HG02588 (cell line): ENCODE results near the gene HKDC1.

ENCODE experiments used
- ATAC-seq: cut with Tn5 transposase; IDR thresholded peaks from one replicate; pipeline ENCODE4 v1.9.1; 2021; ENCODE audit warnings: mild to moderate bottlenecking, moderate library complexity; ENCODE audit not compliant: unreplicated experiment

HKDC1 gene

DNA sequence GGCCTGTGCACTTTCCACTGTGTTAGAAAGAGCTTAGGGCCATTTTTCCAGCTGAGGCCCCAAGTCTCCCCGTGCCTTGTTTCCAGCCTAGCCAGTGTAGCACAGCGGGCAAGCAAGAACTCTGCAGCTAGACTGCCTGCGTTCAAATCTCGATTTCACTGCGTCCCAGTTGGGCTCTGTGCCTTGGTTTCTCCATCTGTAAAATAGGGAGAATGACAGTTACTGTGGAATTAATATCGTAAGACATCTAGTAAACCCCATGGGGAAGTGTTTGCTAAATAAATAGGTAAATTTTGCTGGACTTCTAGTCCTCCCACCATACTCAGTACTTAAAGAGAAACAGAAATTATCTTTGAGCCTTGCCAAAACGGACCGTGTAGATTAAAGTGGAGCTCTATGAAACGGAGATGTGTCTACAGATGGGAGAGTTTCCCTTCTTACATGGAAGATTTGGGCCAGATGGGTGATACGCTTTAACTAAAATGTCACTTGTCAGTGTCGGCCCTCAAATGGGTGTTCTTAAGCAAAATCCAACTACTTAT is 3.5 kb upstream of the HKDC1 start:
- no peak for ATAC-seq

DNA sequence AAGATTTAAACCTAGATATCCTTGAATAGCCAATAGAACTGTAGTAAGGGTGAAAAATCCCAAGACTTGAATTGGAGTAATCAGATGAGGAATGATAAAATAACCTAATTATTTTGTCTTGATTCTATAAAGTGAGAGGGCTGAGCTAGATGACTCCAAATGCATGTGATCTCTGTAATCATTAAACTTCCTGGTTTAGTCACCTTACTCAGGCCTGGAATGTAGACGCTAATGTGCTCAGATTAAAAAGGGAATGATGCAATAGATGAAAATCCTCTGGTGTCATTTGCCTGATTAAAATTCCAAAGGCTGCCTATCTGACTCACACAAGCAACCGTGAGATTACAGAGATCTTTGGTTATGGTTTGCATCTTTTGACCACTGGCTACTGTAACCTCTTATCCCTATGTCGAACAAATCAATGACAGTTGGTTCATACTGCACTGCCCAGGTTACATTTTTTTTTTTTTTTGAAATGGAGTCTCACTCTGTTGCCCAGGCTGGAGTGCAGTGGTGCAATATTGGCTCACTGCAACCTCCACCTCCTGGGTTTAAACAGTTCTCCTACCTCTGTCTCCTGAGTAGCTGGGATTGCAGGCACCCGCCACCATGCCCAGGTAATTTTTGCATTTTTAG is 2.9 kb upstream of the HKDC1 start:
- no peak for ATAC-seq

DNA sequence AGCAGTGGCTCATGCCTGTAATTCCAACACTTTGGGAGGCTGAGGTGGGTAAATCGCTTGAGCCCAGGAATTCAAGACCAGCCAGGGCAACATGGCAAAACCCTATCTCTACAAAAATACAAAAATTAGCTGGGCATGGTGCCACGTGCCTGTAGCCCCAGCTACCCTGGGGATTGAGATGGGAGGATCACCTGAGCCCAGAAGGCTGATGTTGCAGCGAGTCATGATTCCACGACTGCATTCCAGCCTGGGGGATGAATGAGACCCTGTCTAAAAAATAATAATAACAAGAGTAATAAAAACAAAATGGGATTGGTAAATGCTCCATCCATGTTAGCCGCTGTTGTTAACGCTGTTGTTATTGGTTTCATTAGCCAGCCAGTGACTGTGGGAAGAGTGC is 1.3 kb upstream of the HKDC1 start:
- ATAC-seq: no peak

DNA sequence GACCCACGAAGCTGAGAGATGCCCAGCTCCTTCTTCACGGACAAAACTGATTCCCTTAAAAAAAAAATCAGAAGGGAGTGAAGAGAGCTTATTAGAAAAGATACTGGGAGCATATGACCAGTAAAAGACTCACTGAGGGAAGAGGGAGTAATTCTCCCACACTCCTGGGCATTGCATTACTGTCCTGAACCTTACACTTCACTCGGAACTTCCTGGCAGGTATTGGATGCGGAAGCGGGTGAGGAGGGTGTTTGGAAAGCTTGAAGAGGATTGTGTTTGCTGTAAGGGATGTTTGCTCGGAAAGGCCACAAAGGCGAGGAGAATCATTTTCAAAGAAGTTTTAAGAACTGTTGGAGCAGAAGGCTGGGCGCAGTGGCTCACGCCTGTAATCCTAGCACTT is 375 bp downstream of the HKDC1 start:
- ATAC-seq: no peak

DNA sequence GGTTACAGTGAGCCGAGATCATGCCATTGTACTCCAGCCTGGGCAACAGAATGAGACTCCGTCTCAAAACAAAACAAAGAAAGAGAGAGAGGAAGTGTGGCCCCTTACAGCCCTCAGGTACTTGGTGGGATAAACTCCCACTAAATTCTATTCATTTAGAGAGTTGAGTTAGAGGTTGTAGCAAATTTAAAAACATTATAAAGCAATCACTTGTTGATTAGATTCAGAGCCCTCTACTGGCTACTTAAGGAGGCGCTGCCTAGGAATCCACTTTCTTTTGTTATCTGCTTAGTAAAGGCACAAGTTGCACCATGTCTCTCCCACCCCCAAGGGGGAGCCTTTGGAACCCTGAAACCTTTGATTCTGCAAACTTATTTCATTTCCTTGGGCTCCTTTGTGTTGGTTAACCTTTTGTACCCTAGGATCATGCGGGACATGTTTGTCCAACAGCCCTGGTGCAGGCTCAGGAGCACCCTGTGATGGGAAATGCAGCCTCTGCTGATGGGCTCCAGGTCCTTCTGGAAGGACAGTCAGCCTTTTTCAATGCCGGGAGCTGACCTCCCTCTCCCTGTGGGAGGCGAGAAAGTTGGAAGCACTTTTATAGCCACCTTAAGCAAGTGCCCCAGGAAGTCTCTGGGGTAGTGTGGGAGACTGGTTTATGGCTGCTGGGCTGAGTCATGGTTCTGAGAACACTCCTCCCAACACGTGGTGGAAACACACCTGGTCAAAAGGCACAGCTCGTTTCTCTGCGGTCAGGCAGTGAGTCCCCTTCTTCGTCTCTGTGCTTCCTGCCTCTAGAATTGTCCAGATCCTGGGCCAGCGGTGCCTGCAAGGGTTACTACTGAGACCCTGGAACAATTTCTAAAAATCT is 2.3 kb downstream of the HKDC1 start:
- ATAC-seq: peak; percentile 98

DNA sequence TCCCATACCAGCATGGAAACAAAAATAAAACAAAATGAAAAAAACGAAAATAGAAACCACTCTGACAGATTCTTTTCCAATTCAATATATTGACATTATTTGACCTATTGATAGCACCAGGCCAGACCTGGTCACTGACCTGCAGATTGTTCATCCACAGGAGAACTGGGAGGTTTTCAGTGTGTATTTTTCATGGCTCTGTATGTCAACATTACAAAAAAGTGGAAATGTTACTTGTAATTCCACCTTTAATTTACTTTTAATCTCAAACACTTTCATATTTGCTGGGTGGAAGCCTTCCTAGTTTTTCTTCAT is 2.9 kb downstream of the HKDC1 start:
- peak; percentile 8 for ATAC-seq

DNA sequence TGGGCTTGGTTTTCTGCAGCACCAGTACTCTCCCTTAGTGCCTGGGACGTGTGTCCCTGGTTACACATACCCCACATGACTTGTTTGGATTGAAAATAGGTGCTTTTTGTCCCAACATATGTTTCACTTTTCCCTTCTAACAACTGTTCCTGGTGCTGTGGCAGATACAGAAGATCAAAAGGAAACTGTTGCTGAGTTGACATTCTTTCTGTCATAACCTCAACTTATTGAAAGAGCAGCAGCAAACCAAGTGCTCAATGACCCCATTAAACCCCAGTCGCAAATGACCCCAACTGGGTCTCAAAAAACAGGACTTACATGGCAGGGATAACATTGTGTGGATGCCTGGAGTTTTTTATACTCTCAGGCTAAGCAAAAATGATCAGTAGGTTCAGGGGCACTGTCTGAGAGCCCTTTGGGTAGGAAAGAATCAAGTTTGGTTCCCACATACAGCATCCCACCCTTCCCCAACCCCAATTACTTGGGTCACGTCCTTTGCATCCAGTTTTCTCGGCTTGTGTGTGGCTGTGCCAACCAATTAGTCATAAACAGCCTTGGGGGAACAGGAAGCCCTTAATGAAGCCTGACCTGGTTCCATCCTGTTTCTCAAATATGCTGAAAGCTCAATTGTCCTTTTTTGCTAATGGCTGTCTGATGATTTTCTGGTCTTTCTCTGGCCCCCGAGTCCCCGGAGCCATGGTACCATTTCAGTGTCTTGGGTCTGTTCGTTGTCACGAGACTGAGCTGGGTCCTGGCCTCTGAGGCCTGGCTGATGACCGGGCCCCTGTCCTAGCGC is 4.9 kb downstream of the HKDC1 start:
- no peak for ATAC-seq

DNA sequence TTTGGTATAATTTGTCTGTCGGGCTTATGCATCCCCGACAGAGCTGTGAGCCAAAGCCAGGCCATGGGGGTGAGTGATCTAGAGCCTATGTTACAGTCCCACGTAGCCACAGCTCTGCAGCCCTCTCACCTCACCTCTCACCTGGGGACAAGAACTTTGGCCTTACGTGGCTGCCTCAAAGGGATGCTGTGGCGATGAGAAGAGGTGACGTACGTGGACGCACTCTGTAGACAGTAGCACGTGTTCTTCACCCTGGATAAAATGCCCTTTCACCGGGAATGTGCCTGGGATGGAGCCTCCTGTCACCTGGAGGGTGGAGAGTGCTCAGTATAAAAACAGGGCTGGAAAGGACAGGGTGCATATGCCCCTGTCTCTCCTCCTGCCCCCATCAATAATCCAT is 5.5 kb downstream of the HKDC1 start:
- ATAC-seq: no peak

DNA sequence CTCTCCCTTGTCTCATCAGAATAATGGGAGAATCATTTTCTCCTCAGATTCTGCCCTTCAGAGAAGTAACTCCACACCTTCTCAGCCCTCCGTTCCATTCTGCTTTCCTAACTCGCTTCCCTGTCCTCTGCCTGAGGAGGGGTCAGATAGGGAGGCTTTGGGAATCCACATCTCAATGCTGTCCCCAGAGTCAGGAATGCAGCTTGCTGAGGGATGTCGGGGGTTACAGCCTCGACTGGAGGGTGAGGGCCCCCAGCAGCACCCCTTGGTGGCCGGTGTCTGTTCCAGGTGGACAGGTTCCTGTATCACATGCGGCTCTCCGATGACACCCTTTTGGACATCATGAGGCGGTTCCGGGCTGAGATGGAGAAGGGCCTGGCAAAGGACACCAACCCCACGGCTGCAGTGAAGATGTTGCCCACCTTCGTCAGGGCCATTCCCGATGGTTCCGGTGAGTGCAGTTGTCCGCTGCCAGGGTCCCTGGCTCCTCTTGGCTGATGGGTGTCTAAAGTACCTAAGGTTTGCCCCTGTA is 6.9 kb downstream of the HKDC1 start:
- no peak for ATAC-seq

DNA sequence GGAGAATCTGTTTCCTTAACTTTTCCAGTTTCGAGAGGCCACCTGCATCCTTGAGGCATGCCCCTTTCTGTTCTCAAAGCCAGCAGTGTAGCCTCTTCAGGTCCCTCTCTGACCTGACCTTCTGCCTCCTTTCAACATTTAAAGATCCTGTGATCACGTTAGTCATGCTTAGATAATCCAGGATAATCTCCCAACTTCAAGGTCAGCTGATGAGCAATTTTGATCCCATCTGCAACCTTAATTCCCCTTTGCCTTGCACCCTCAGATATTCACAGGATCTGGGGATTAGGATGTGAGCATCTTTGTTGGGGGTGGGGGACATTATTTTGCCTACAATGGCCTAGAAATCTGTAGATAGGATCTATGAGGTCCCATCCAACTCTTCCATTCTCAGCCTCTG is 8.0 kb downstream of the HKDC1 start:
- no peak for ATAC-seq

DNA sequence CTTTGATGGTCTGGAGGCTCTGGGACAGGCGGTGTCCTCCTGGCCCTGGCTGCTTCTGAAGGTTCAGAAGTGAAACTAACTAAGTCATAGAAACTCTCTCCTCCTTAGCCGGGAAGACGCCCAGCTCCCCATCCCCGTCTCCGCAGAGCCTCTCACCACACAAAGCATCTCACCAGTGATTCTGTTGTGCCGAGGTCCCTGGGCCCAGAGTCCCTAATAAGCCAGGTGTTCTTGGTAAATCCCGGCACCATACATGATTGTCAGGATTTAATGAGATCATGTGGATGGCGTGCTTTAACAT is 9.4 kb downstream of the HKDC1 start:
- no peak for ATAC-seq

DNA sequence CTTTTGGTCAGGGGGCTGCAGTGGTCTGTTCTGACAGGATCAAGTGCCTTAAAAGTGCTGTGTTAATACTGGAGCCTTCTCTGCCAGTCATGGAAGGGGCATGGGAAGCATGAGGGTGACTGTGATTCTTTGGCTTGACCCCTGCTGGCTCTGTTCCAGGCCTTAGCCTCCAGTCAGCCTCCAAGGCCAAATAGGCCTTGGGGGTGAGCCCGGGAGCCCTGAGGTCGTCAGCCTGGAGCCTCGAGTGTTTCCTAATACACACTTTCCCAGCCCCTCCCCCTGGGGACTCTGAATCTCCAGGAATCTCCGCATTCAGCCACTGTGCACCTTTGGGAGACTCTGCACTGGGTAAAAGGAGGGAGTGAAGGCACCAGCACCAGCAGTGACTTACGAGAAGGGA is 10.0 kb downstream of the HKDC1 start:
- no peak for ATAC-seq

DNA sequence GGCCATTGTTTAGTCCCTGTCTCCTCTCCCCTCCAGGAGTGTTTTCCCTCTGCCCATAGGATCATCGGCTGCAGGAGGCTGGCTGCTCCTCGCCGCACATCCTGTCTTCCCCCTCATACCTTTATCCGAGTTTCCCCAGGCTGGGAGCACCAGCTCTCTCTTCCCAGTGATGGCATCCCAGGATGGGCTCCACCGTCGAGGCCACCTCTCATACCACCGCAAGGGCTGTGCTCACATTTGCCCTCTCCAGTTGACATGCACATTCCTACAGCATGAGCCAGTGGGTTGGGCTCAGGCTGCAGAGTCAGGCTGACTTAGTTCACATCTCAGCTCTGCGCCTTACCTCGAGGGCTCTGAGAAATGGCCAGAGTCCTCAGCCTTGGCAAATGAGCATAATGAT is 12.1 kb downstream of the HKDC1 start:
- ATAC-seq: no peak

DNA sequence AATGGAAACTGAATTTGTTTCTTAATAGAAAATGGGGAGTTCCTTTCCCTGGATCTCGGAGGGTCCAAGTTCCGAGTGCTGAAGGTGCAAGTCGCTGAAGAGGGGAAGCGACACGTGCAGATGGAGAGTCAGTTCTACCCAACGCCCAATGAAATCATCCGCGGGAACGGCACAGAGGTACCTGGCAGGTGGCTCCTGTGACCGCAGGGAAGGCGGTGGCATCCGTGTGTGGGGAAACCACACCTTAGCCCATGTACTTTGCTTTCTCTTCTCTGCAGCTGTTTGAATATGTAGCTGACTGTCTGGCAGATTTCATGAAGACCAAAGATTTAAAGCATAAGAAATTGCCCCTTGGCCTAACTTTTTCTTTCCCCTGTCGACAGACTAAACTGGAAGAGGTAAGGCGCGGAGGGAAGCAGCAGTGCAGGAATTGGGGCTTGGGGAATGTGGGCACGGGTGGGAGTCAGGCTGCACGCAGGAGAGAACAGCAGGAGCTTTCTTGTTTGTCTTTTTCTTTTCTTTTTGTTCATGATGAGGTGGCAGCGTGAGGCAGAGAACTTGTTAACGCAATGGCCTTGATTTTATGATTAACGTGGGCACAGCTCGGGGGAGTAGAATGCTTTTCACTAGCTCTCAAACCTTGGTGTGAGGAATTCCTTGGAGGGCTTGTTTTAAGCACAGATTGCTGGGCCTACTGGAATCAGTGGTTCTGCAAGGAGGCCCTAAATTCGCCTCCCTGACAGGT is 12.8 kb downstream of the HKDC1 start:
- no peak for ATAC-seq

DNA sequence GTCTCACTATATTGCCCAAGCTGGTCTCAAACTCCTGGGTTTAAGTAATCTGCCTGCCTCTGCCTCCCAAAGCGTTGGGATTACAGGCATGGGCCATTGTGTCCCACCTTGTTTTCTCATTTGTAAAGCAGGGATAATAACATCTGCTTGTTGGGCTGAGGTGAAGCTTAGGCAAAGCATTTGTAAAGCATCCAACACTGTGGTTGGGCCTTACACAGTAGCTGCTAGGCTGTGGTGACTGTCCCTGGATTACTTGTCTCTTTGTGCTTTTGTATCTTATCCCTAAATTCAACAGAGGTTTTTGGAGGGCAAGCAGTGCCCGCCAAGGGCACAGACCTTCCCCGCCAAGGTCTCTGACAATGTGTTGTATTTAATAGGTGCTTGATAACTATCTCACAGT is 14.3 kb downstream of the HKDC1 start:
- ATAC-seq: no peak

DNA sequence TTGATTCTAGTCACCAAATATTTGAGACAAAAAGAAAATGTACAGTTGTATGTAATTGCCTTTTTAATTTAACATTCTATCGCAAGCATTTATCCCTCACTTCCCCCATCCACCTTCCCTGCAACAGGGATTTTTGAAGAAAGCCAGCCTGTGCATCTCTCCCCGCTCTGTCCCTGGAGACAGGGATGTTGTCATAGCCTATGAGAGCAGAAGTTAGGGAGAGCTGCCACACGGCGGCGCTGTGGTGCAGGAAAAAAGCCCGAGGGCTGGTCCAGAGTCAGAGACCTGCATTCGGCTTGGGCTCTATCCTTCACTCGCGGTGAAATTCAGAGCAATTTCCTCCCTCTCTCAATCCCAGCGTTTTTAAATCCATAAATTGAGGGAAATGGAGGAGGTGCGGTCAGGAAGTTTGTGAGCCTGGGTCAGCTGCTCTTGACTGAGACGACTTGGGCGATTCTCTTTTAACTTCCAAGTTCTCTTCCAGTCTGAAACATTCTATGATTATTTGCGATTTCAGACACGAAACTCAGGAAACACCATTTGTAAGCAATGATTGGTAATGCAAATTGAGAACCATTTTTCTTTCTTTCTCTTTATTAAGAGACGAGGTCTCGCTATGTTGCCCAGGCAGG is 17.5 kb downstream of the HKDC1 start:
- peak; percentile 81 for ATAC-seq

DNA sequence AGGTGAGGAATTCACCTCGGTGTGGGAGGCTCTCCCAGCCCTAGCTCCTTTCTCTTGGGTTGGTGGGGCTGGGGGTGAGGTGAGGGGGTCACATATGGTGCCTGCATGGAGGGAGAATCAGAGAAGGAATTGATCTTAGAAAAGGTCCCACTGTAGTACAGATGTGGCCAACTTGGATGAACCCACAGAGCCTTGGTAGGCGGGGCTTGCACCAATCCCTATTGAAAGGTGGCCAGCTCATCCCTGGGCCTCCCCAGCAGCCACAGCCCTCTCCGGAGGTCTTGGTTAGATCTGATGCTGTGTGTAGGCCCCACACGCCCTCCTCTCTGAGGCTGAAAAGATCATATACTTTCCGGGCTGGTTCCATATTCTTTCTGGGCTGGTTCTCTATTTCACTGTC is 19.0 kb downstream of the HKDC1 start:
- ATAC-seq: no peak

DNA sequence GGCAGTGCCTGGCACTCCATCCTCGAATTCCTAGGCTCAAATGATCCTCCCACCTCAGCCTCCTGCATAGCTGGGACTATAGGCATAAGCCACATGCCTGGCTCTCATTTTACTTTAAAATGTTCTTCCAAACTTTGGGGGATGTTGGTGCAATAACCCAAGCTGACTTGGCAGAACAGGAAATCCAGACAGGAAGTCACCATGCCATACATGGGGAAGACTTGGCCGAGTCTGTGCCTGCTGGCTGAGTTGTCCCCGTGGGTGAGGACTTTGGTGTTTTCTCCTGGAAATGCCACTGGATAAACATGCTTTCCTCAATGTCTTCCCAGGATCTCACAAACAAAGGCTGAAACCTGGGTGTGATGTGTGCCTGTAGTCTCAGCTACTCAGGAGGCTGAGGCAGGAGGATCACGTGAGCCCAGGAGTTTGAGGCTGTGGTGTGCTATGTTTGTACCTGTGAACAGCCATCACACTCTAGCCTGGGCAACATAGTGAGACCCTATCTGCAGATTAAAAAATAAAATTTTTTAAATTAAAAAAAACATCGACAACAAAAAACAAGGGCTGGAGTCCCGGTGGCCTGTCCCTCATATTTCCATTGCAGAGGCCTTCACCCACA is 19.8 kb downstream of the HKDC1 start:
- ATAC-seq: no peak

DNA sequence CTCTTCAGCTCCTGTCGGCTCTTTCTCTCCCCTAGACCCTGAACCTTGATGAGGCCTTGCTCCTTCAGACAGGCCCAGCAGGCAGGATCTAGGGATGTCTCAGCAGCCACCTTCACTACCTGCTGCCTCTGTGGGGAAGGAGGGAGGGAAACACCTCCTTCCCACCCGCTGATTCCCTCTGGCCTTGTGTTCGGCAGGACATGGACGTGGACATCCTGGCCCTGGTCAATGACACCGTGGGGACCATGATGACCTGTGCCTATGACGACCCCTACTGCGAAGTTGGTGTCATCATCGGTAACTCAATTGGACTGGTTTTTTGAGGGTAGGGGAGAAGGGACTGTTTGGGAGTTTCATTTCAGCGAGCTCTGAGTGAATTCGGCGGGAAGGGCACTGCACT is 20.3 kb downstream of the HKDC1 start:
- no peak for ATAC-seq

DNA sequence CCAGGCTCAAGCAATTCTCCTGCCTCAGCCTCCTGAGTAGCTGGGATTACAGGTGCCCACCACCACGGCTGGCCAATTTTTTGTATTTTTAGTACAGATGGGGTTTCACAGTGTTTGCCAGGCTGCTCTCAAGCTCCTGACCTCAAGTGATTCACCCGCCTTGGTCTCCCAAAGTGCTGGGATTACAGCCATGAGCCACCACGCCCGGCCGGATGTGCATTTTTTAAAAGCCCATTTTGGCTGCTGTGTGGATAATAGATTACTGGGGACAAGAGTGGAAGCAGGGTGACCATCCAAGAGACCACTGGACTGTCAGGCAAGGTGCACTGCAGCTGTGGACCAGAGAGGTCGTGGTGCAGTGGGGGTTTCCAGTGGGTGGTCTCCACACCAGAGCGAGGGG is 21.4 kb downstream of the HKDC1 start:
- ATAC-seq: no peak
